BJ (cell line): ENCODE results near the gene OTOF. TPM values are rescaled to one million over a fixed set of nuclear protein-coding genes. Genes with fewer than 3 reads are reported as not detected.

Source experiments
- CTCF ChIA-PET: fragments of 350-600 bp; formaldehyde crosslinking; extraction: SDS; loops from one replicate; lab custom pipeline; 2021; ENCODE audit warnings: antibody characterized with exemption, inconsistent platforms; lab: Yijun Ruan, JAX
- POLR2A ChIA-PET: fragments of 300-600 bp; sonication (Branson Sonifier 250); formaldehyde crosslinking; extraction: SDS; loops from one replicate; lab custom pipeline; 2021; ENCODE audit warnings: antibody characterized with exemption; lab: Charles Lee
- DNase-seq: peaks from one replicate; pipeline ENCODE4 v3.0.0-alpha.2; 2011; ENCODE audit warnings: low read depth
- H3K27me3 ChIP-seq: 2 replicates; pipeline ENCODE4 v1.6.0; 2011; ENCODE audit warnings: low read length; ENCODE audit not compliant: control insufficient read depth, insufficient read depth
- H3K36me3 ChIP-seq: 2 replicates; pipeline ENCODE4 v1.5.1; 2011; ENCODE audit warnings: low read length; ENCODE audit not compliant: control insufficient read depth, insufficient read depth
- H3K4me3 ChIP-seq: 2 replicates; pipeline ENCODE4 v1.5.1; 2011; ENCODE audit warnings: low read depth, mild to moderate bottlenecking, control low read depth, low read length
- polyA plus RNA-seq: library from polyadenylated mRNA; depleted of rRNA; stranded (reverse); fragments of >200 nt; gene quantifications from 2 replicates; pipeline ENCODE4 v1.2.3, GENCODE V29; 2011
- TF ChIP-seq, protein P1 (sequence below): IDR thresholded peaks from 2 replicates; pipeline ENCODE4 v1.5.1; 2011; ENCODE audit warnings: low read depth, mild to moderate bottlenecking, control low read depth, inconsistent platforms, low read length, moderate library complexity; ENCODE audit not compliant: insufficient read depth

Gene OTOF
- polyA plus RNA-seq, 1 experiment: 0.16 TPM

DNA sequence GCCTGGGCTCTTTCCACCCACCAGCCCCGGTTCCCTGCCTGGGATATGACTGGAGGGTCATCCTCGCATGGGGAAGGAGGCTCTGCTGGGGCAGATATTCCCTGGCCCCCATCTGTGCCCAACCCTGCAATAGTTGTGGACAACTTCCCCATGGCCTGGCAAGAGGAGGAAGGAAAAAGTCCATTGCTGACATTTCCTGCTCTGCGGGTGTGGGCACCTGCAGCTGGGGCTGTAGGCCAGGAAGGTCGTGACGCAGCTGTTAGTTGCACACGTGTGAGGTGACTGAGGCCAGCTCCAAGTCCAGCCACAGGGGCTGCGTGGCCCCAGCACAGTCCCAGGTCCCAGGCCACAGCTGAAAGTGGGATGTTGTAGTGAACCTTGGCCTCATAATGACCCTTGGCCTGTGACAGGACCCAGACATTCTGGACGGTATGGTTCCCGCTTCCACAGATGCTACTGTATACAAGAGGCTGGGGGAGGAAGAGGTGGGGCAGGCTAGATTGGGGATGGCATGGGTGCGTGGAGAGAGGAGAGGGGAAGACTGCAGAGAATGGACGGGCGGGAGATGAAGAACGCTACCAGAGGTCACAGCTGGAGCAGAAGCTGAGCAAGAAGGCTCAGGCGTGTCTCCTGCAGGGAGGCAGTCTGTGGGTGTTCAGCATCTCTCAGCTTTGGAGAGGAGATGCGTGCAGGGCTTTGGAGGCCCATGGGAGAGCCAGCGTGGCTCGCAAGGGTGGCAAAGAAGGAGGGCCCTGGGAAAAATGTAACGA lies 22.1 kb downstream of the OTOF start:
- Histone ChIP-seq H3K4me3 (no peak overlapping the region), H3K36me3 (no peaks in the 10 kb centered on the region), H3K27me3 (peaks cover 4% of the 10 kb centered on the region)
- ChIA-PET CTCF (no interaction called here), POLR2A (no interaction called here)
- no peak for DNase-seq
- TF ChIP-seq, protein P1, sequence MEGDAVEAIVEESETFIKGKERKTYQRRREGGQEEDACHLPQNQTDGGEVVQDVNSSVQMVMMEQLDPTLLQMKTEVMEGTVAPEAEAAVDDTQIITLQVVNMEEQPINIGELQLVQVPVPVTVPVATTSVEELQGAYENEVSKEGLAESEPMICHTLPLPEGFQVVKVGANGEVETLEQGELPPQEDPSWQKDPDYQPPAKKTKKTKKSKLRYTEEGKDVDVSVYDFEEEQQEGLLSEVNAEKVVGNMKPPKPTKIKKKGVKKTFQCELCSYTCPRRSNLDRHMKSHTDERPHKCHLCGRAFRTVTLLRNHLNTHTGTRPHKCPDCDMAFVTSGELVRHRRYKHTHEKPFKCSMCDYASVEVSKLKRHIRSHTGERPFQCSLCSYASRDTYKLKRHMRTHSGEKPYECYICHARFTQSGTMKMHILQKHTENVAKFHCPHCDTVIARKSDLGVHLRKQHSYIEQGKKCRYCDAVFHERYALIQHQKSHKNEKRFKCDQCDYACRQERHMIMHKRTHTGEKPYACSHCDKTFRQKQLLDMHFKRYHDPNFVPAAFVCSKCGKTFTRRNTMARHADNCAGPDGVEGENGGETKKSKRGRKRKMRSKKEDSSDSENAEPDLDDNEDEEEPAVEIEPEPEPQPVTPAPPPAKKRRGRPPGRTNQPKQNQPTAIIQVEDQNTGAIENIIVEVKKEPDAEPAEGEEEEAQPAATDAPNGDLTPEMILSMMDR: no peak

GRCh38 chr2:26455037-26455669 lies 22.8 kb downstream of the OTOF start:
- POLR2A ChIA-PET: no interaction called here
- H3K36me3 ChIP-seq: no peaks in the 10 kb centered on the region
- no peak for DNase-seq
- TF ChIP-seq, protein P1: no peak
- no peak overlapping the region for H3K4me3 ChIP-seq
- peaks cover 2% of the 10 kb centered on the region for H3K27me3 ChIP-seq
- CTCF ChIA-PET: no interaction called here

GRCh38 chr2:26454561-26455001 lies 23.3 kb downstream of the OTOF start:
- POLR2A ChIA-PET: no interaction called here
- Histone ChIP-seq H3K4me3 (no peak overlapping the region), H3K27me3 (no peaks in the 10 kb centered on the region; the same call in none of the 2 replicates), H3K36me3 (no peaks in the 10 kb centered on the region)
- CTCF ChIA-PET: no interaction called here
- no peak for DNase-seq
- TF ChIP-seq, protein P1: no peak

DNA sequence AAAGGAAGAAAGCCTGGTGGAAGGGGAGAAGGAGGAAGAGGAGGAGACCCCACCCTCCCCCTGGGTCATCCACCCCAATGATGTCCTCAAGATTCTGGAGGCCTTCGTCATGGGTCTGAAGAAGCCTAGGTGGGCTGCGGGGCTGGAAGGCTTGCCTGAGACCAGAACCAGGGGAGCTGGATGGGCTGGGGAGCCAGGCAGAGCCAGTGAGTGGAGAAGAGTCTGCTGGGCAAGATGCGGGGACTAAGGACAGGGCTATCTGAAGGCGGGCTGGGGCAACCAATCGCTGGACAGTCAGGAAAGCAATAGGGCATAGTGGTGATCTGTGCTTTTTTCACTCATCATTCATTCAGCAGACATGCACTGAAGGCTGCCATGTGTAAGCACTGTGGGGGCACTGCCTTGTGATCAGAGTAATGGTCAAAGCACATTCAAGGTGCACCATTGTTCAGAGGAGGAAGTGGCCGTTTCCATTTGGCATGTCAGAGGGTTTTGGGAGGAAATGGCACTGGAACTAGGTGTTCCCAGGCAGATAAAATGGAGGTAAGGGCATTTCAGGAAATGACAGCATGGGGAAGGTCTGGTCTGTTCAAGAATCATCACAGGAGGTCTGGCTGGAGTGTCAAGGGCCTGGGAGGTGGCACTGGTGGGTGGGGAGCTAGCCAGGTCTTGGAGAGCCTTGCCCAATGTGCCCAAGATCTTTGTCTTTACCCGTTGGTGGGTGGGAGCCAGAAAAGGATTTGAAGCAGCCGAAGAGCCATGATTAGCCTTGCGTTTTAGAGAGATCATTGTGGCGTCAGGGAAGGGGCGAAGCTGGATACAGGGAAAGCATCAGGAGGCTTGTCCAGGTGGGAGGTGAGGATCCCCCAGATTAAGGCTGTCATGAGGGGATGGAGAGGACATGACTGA lies 24.2 kb downstream of the OTOF start:
- Histone ChIP-seq H3K4me3 (no peak overlapping the region), H3K27me3 (peaks cover 2% of the 10 kb centered on the region), H3K36me3 (no peaks in the 10 kb centered on the region)
- TF ChIP-seq, protein P1: no peak
- POLR2A ChIA-PET: no interaction called here
- CTCF ChIA-PET: no interaction called here
- no peak for DNase-seq
